Tibial nerve (tissue), 4 donors: ENCODE results near the gene HNRNPA3. TPM values are rescaled to one million over a fixed set of nuclear protein-coding genes. Genes with fewer than 3 reads are reported as not detected.

Source experiments
- DNase-seq, 2 donors: peaks; one replicate each; pipeline ENCODE4 v3.0.0-alpha.2; 2019; ENCODE audit warnings: low spot score in 2 of 2
- H3K27ac ChIP-seq, 4 donors: fragments of 200-600 bp; sonication (generic) in 3 of 4; one replicate each; pipeline ENCODE4 v1.5.1; 2017 to 2019; ENCODE audit warnings: mild to moderate bottlenecking in 1 of 4
- H3K27me3 ChIP-seq, 2 donors: fragments of 200-600 bp; sonication (generic) in 1 of 2; one replicate each; pipeline versions ENCODE4 v1.5.1 to v1.6.0; 2017 to 2019
- H3K36me3 ChIP-seq, 3 donors: fragments of 200-600 bp; sonication (generic); one replicate each; pipeline ENCODE4 v1.5.1; 2018 to 2019
- H3K4me1 ChIP-seq, 4 donors: fragments of 200-600 bp; sonication (generic) in 3 of 4; one replicate each; pipeline ENCODE4 v1.5.1; 2017 to 2019
- H3K4me3 ChIP-seq, 4 donors: fragments of 200-600 bp; sonication (generic) in 3 of 4; one replicate each; pipeline ENCODE4 v1.5.1; 2017 to 2019; ENCODE audit warnings: mild to moderate bottlenecking in 1 of 4, moderate library complexity in 1 of 4
- H3K9me3 ChIP-seq, 4 donors: fragments of 200-600 bp; sonication (generic) in 3 of 4; one replicate each; pipeline ENCODE4 v1.5.1; 2017 to 2019
- CTCF ChIP-seq, 5 experiments: fragments of 200-600 bp in 3 of 5; fragments of 450-650 bp in 2 of 5; sonication (generic) in 3 of 5; IDR thresholded peaks; one replicate each; pipeline ENCODE4 v1.5.1; 2016 to 2019; ENCODE audit warnings: antibody characterized with exemption in 5 of 5, mild to moderate bottlenecking in 3 of 5, moderate library complexity in 2 of 5
- EP300 ChIP-seq, 2 donors: sonication (generic); formaldehyde crosslinking; IDR thresholded peaks; one replicate each; pipeline ENCODE4 v1.6.1; 2017; ENCODE audit warnings: antibody characterized with exemption in 2 of 2, mild to moderate bottlenecking in 1 of 2
- POLR2A ChIP-seq, 2 donors: fragments of 450-650 bp; IDR thresholded peaks; one replicate each; pipeline ENCODE4 v1.6.1; 2017; ENCODE audit warnings: antibody characterized with exemption in 2 of 2, mild to moderate bottlenecking in 2 of 2, moderate library complexity in 2 of 2
- WGBS, 2 donors: methylation state at CpG; one replicate each; pipeline ENCODE4 v1.1.5; 2018; 5-methylcytosine and 5-hydroxymethylcytosine counted together
- total RNA-seq, 4 donors: library from RNA; depleted of rRNA; stranded (reverse); fragments of >200 nt; gene quantifications; one replicate each; pipeline ENCODE4 v1.1.0, GENCODE V29; 2016

The HNRNPA3 gene
- total RNA-seq, 4 donors from 2014 or later: 77.3 to 102 (median 94.4) TPM

GRCh38 chr2:177201919-177202346 is 10.7 kb upstream of the HNRNPA3 start:
- Histone ChIP-seq H3K27me3 (no peaks in the 10 kb centered on the region), H3K4me1 (no peaks in the 10 kb centered on the region), H3K9me3 (no peaks in the 10 kb centered on the region), H3K27ac (no peak overlapping the region), H3K36me3 (no peaks in the 10 kb centered on the region), H3K4me3 (no peak overlapping the region)
- TF ChIP-seq EP300 (IDR thresholded peaks at IDR 0.05): no peak
- TF ChIP-seq POLR2A (IDR thresholded peaks at IDR 0.05): no peak
- TF ChIP-seq CTCF (IDR thresholded peaks at IDR 0.05): no peak
- 57 to 58% methylated on average over 3 of the region's 3 CpGs for WGBS, 2 donors
- DNase-seq: no peak

DNA sequence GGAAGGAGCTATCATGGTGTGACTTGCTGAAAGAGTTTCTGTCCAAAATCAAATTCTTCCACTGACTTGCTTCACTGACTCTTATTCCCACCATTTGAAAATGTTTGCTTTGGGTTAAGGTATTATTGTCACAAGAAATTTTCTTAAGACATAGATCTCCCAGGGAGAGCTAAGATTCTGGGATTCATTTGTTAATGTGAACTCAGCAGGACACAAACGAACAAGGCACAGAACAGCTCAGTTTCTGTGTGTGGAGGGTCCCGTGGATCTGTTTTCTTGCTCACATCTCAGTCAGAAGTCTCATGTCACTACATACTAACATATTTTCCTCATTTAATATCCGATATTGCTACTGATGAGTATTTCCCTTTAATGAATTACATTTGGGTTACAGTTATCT is 8.2 kb upstream of the HNRNPA3 start:
- Histone ChIP-seq H3K27me3 (no peaks in the 10 kb centered on the region), H3K4me3 (no peak overlapping the region), H3K9me3 (no peaks in the 10 kb centered on the region), H3K36me3 (no peaks in the 10 kb centered on the region), H3K27ac (no peak overlapping the region), H3K4me1 (no peaks in the 10 kb centered on the region)
- WGBS, 2 donors: 62 to 67% methylated on average over 3 of the region's 3 CpGs
- DNase-seq: no peak
- TF ChIP-seq EP300 (IDR thresholded peaks at IDR 0.05) (no peak), CTCF (IDR thresholded peaks at IDR 0.05) (no peak), POLR2A (IDR thresholded peaks at IDR 0.05) (no peak)

GRCh38 chr2:177207101-177207500 is 5.5 kb upstream of the HNRNPA3 start:
- Histone ChIP-seq H3K27me3 (no peaks in the 10 kb centered on the region), H3K27ac (no peak overlapping the region), H3K4me1 (peaks cover 0 to 14% (median 6%) of the 10 kb centered on the region in 4 donors), H3K9me3 (no peaks in the 10 kb centered on the region), H3K4me3 (no peak overlapping the region), H3K36me3 (no peaks in the 10 kb centered on the region)
- no peak for DNase-seq
- WGBS, 2 donors: 84 to 90% methylated on average over 2 of the region's 2 CpGs
- TF ChIP-seq CTCF (IDR thresholded peaks at IDR 0.05) (no peak), EP300 (IDR thresholded peaks at IDR 0.05) (no peak), POLR2A (IDR thresholded peaks at IDR 0.05) (no peak)

DNA sequence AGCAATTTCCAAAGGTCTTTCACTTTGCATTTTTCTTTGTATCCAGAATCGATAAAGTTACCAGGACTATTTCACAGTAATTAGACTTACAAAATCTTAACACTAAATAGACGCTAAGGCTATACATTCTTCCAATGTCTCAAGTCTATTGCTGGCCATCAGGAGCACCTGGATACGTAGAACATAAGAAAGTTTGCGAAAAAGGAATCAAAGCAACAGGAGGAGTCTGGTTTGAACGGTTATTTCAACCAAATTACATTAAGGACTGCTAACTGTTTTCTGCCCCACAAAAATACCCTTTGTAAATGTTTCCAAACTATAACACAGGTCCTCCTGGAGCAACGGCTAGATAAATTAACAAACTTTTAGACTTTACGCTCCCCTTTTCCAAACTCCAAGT is 1.4 kb upstream of the HNRNPA3 start:
- Histone ChIP-seq H3K36me3 (peaks cover 0 to 17% (median under 1%) of the 10 kb centered on the region in 3 donors), H3K4me1 (peaks cover 0 to 38% (median 24%) of the 10 kb centered on the region in 4 donors), H3K27me3 (no peaks in the 10 kb centered on the region), H3K27ac (peak overlapping the region; percentile 98 to 100 (median 99)), H3K9me3 (no peaks in the 10 kb centered on the region), H3K4me3 (peak overlapping the region in 2 of 4 donors; percentile 50 to 86)
- TF ChIP-seq CTCF (IDR thresholded peaks at IDR 0.05) (no peak), EP300 (IDR thresholded peaks at IDR 0.05) (no peak), POLR2A (IDR thresholded peaks at IDR 0.05) (no peak)
- DNase-seq: no peak
- WGBS, 2 donors: 58 to 61% methylated on average over 7 of the region's 7 CpGs

DNA sequence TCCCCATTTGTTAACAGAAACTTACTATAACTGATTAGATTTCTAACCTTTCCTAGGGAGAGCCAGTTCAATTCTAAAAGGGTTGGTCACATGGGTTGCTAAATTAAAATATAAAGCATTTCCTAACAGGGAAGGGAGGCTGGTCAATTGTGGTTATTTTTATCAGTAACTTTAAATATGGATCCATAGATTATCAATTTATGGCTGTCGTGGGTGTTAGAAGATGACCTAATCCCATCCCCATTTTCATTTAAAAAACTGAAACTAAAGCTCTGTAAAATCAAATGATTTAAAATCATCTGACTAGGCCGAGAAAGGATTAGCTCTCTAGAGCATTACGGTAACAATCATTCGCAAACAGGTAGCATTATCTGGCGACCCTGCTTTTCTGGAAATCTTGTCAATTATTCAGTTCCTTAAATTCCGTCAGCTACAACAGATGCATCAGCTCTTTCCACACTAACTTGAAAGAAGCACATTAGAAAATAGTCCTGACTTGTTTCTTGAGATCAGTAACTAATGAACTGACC is 953 bp upstream of the HNRNPA3 start:
- Histone ChIP-seq H3K4me1 (peaks cover 0 to 42% (median 25%) of the 10 kb centered on the region in 4 donors), H3K27me3 (no peaks in the 10 kb centered on the region), H3K4me3 (peak overlapping the region; percentile 40 to 91 (median 68)), H3K9me3 (no peaks in the 10 kb centered on the region), H3K27ac (peak overlapping the region; percentile 98 to 100 (median 99)), H3K36me3 (peaks cover 0 to 21% (median 6%) of the 10 kb centered on the region in 3 donors)
- TF ChIP-seq CTCF (IDR thresholded peaks at IDR 0.05) (no peak), POLR2A (IDR thresholded peaks at IDR 0.05) (no peak), EP300 (IDR thresholded peaks at IDR 0.05) (no peak)
- DNase-seq: no peak
- 8 to 10% methylated on average over 6 of the region's 6 CpGs for WGBS, 2 donors
